ENCODE data around the gene CTSF.
"Not testable (repeated sequence)": the region's sequence is repeated elsewhere in the genome, so short reads cannot be mapped to it uniquely, and the experiment has no call there.

DNA sequence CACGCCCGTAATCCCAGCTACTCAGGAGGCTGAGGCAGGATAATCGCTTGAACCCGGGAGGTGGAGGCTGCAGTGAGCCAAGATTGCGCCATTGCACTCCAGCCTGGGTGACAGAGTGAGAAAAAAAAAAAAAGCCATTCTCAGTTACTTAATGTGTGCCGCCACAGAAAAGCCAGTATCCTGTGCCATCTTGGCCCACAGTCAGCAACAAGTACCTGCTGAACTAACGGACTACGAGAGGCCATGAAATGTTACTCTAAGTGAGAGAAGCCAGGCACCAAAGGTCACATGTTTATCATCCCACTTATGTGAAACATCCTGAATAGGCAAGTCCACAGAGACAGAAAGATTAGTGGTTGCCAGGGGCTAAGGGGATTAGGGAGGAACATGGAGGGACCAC is 27.8 kb downstream of the CTSF start:
- TF ChIP-seq, protein P1, sequence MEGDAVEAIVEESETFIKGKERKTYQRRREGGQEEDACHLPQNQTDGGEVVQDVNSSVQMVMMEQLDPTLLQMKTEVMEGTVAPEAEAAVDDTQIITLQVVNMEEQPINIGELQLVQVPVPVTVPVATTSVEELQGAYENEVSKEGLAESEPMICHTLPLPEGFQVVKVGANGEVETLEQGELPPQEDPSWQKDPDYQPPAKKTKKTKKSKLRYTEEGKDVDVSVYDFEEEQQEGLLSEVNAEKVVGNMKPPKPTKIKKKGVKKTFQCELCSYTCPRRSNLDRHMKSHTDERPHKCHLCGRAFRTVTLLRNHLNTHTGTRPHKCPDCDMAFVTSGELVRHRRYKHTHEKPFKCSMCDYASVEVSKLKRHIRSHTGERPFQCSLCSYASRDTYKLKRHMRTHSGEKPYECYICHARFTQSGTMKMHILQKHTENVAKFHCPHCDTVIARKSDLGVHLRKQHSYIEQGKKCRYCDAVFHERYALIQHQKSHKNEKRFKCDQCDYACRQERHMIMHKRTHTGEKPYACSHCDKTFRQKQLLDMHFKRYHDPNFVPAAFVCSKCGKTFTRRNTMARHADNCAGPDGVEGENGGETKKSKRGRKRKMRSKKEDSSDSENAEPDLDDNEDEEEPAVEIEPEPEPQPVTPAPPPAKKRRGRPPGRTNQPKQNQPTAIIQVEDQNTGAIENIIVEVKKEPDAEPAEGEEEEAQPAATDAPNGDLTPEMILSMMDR (IDR thresholded peaks at IDR 0.05), result not testable (repeated sequence)
- TF ChIP-seq POLR2A (IDR thresholded peaks at IDR 0.05), result not testable (repeated sequence)
